ENCODE results near the gene NECTIN3.

DNA sequence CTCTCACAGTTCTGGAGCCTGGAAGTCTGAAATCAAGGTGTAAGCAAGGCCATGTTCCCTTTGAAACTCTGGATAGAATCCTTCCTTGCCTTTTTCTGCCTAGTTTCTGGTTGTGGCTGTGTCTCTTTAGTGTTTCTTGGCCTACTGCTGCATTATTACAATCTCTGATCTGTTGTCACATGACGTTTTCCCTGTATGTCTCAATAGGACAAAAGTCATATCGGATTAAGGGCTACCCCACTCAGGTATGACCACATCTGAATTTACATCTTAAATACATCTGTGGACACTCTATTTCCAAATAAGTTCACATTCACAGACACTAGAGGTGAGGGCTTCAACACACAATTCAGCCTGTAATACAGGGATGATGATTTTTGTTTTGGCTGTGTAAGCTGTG lies 13.3 kb downstream of the NECTIN3 start:
- TF ChIP-seq, protein P1, sequence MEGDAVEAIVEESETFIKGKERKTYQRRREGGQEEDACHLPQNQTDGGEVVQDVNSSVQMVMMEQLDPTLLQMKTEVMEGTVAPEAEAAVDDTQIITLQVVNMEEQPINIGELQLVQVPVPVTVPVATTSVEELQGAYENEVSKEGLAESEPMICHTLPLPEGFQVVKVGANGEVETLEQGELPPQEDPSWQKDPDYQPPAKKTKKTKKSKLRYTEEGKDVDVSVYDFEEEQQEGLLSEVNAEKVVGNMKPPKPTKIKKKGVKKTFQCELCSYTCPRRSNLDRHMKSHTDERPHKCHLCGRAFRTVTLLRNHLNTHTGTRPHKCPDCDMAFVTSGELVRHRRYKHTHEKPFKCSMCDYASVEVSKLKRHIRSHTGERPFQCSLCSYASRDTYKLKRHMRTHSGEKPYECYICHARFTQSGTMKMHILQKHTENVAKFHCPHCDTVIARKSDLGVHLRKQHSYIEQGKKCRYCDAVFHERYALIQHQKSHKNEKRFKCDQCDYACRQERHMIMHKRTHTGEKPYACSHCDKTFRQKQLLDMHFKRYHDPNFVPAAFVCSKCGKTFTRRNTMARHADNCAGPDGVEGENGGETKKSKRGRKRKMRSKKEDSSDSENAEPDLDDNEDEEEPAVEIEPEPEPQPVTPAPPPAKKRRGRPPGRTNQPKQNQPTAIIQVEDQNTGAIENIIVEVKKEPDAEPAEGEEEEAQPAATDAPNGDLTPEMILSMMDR (IDR thresholded peaks at IDR 0.05) = no peak
- TF ChIP-seq POLR2A (IDR thresholded peaks at IDR 0.05) (no peak), POLR2AphosphoS5 (IDR thresholded peaks at IDR 0.05) (no peak)

Data from prostate gland (tissue), 2 donors.